Activated CD8-positive, alpha-beta memory T cell treated with anti-CD3 and anti-CD28 coated beads for 24 hours (primary cell): ENCODE results near the gene DEFB131A.
"Not testable (repeated sequence)": the region's sequence is repeated elsewhere in the genome, so short reads cannot be mapped to it uniquely, and the experiment has no call there.

Experiments
- DNase-seq: peaks from one replicate; pipeline ENCODE4 v3.0.0-alpha.2; 2020

DEFB131A gene, protein sequence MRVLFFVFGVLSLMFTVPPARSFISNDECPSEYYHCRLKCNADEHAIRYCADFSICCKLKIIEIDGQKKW

DNA sequence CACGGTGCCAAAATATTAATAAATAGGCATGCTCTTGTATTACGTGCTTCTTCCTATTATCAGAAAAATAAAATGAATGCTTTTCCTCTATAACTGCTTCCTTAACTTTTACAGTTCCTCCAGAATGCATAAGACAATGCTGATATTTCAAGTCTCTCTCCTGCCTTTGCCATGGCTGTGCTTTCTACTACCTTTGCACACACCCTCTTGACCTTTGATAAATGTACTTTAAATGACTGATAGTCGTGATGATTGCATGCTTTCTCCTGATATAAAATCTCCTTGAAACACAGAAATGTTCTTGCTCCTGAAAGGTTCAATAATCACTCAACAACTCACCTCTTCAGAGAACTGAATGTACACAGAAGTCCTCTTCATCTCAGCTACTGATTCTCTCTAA is at the start of gene DEFB131A:
Gene DEFB131A, plus strand, starts transcription at position 301 of the 400 bp plus-strand sequence. CDS start 120 bp downstream, outside the sequence.
- DNase-seq: not testable (repeated sequence)

DNA sequence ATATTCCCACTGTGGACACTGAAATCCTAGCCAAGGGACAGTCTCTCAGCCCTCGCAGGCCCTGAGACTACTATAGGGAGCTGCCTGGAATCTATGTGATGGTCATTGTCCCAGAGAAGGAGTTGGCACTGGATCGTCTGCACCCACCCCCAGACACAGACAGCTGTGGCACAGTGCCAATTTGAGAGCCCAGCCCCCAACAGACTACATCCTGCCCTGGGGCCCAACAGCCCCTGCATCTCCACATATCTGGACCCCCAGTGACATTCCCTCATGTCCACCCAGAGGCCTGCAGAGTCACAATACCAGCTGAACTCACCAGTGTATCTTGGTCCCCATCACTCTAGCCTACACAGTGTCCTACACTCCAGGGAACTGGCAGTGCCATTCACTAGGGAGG is 38.4 kb upstream of the DEFB131A start:
- DNase-seq: not testable (repeated sequence)

DNA sequence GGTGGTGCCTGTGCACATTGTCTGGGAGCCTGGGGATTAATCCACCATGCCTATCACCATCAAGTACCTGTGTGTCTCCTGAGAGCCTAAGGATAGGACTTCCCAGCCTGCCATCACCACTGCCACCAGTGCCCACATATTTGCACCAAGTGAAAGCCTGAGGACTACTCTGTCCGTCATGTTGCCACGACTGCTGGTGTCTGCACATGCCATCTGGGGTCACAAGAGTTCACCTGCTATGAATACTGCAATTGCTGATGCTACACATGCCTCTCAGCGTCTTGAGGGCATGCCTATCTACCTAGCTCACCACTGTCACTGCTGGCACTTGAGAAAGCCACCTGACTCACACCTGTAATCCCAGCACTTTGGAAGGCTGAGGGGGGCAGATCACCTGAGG is 37.7 kb upstream of the DEFB131A start:
- DNase-seq: not testable (repeated sequence)

DNA sequence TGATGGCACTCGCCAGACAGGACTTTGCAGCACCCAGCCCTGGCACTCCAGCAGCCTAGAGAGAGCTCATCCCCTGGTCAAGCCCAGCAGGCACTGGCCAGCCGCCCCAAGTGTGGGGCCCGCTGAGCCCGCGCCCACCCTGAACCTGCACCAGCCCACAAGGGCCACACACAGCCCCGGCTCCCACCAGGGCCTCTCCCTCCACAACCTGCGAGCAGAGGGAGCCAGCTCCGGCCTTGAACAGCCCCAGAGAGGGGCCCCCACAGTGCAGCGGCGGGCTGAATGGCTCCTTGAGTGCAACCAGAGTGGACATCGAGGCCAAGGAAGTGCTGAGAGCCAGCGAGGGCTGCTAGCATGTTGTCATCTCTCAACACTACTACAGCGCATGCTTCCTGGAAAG is 34.4 kb upstream of the DEFB131A start:
- no peak for DNase-seq

DNA sequence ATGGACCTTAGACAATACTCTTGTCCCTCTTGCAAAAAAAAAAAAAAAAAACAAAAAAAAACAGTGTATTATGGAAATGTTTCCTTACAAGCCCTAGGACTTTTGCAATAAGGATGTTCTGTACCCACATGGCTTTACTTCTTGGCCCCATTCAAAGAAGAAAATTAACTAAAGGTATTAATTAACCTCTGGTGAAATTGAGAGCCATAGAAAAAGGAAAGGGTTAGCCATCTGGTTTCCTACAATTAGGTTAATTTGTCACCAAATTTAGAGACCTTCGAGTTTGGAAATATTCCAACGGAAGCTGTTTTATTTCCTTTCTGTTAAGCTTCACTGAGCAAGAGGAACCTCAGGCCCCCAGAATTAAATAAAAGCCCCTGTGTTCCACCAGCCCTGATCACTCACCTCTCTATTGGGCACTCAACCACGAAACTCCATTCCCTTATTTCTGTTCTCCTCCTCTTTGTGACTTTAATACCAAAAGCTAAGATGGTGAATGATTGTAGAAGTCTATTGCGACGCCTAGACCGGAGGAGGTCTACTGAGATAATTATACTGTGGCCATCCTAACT is 22.2 kb upstream of the DEFB131A start:
- DNase-seq: not testable (repeated sequence)

DNA sequence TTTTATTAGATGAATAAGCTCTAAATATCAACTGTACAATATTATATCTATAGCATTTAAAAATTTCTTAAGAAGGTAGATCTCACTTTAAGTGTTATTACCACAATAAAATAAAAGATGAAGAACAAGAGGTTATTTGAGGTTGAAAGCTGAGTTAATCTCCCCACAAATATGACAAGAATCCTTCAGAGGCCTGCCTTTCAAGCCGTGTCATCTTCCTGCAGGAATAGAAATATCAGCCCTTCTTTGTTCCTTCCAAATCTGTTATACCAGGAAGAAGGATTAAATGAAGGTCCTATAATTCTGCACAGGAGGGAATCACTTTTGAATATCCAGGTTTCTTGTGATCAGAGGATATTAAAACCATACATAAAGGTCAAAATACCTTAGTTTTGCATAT is 18.3 kb upstream of the DEFB131A start:
- not testable (repeated sequence) for DNase-seq

DNA sequence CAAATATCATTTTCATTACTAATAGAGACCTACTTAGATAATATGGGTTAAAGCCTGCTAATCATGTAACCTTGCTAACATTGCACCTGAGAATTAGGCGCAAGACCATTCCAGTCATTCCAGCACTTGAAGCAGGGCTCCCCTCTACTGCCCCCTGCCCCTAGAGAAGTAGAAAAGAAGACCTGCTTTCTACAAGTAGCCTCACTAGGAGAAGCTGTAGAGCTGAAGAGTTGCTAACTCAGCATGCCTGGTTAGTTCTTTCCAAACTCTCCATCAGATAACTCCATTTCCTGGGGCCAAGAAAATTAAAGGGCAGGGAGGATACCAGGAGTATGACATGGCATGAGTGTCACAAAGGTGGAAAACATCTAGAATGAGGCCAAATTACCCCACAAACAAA is 14.2 kb upstream of the DEFB131A start:
- DNase-seq: not testable (repeated sequence)

DNA sequence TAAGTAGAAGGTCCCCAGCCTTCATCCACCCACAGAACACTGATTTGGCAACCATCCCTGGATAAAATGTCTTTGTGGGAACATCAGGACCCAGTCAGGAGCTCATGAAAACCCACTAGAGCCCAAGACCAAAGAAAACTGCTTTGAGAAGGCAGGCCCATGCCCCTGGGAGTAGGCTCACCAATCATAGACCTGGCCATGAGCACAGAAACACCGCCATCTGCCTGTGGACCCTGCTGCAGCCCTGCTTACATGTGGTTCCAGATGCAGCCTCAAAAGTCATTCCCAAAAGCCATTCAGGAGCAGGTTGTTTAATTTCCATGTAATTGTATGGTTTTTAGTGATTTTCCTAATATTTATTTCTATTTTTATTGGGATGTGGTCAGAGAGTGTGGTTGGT is 10.9 kb upstream of the DEFB131A start:
- DNase-seq: not testable (repeated sequence)

DNA sequence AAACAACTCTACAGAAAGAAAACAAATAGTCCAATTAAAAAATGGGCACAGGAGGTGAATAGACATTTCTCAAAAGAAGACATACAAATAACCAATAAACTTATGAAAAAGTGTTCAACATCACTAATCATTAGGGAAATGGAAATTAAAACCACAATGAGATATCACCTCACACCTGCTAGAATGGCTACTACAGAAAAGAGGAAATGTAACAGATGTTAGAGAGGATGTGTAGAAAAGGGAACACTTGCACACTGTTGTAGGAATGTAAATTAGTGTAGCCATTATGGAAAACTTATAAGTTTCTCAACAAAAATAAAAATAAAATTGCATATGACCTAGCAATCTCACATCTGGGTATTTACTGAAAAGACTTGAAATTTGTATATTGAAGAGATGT is 7.5 kb upstream of the DEFB131A start:
- not testable (repeated sequence) for DNase-seq

DNA sequence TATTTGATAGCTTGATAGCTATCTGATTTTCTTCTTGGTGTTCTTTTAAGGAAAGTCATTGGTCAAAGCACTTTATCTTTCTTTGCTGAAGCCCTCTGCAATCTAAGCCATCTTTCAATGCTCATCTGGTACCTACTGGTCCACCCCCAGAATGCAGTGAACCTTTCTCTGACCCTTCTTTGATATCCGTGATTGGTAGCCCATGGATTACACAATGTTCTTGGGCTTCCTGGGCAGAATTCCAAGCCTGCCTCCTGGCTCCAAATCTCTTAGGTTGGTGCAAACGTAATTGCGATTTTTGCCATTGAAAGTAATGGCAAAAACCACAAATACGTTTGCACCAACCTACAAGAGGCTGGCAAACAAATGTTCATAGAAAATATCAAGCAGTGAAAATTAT is 1.9 kb upstream of the DEFB131A start:
- DNase-seq: not testable (repeated sequence)

DNA sequence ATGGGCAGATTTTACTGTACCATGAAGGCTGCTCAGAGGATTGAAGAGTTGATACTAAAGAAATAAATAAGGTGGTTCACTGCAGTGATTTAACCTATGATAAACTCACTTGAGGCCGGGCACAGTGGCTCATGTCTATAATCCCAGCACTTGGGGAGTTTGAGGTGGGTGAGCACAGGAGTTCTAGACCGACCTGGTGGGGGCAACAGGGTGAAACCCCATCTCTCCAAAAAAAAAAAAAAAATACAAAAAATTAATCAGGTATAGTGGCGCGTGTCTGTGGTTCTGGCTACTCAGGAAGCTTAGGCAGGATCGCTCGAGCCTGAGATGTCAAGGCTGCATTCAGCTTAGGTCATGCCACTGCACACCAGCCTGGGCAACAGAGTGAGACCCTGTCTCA is 467 bp downstream of the DEFB131A start:
- DNase-seq: not testable (repeated sequence)

DNA sequence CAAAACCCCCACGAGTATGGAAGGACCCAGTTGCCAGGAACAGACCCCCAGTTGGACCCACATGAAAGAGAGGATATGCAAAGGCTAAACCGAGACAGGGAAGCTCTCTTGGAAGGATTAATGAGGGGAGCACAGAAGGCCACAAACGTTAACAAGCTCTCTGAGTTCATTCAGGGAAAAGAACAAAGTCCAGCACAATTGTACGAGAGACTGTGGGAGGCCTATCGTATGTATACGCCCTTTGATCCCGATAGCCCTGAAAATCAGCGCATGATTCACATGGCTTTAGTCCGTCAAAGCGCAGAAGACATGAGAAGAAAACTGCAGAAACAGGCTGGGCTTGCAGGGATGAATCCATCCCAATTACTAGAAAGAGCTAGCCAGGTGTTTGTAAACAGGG is 8.0 kb downstream of the DEFB131A start:
- DNase-seq: not testable (repeated sequence)

DNA sequence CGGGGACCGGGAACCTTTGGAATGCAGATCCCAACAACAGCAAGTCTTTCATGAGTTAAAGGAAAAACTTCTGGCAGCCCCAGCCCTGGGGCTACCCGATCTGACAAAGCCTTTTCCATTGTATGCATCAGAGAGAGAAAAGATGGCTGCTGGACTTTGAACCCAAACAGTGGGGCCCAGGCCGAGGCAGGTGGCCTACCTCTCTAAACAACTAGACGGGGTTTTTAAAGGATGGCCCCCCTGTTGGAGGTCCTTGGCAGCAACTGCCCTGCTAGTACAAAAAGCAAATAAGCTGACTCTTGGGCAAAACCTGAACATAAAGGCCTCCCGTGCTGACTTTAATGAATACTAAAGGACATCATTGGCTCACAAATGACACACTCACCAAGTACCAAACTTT is 10.1 kb downstream of the DEFB131A start:
- not testable (repeated sequence) for DNase-seq

DNA sequence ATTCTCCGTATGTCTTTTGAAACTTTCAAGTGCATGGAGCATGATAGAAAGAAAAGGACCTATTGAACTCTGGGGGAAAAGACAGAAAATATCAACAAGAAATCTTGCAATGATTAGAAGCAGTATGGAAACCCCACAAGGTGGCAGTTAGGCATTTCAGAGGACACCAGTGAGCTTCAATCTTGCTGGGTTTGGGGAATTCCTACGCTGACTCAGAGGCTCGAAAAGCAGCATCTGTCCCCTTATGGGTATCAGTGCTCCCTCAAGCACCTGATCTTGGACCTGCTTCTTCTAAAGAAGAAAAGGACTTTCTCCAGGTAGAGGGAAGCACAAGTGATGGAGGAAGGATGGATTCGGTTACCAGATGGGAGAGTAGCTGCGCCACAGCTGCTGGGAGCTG is 10.8 kb downstream of the DEFB131A start:
- DNase-seq: not testable (repeated sequence)

DNA sequence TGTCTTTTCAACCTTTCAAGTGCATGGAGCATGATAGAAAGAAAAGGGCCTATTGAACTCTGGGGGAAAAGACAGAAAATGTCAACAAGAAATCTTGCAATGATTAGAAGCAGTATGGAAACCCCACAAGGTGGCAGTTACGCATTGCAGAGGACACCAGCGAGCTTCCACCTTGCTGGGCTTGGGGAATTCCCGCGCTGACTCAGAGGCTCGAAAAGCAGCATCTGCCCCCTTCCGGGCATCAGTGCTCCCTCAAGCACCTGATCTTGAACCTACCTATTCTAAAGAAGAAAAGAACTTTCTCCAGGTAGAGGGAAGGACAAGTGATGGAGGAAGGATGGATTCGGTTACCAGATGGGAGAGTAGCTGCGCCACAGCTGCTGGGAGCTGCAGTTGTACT is 35.3 kb downstream of the DEFB131A start:
- not testable (repeated sequence) for DNase-seq

DNA sequence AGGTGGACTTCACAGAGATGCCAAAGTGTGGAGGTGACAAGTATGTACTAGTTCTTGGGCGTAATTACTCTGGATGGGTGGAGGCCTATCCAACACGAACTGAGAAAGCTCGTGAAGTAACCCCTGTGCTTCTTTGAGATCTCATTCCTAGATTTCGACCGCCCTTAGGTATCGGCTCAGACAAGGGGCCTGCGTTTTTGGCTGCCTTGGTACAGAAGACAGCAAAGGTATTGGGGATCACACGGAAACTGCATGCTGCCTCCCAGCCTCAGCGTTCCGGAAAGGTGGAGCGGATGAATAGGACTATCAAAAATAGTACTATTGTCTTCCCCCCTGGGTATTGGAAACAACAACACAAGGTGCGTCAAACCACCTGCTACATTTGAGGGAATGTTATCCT is 35.9 kb downstream of the DEFB131A start:
- not testable (repeated sequence) for DNase-seq

DNA sequence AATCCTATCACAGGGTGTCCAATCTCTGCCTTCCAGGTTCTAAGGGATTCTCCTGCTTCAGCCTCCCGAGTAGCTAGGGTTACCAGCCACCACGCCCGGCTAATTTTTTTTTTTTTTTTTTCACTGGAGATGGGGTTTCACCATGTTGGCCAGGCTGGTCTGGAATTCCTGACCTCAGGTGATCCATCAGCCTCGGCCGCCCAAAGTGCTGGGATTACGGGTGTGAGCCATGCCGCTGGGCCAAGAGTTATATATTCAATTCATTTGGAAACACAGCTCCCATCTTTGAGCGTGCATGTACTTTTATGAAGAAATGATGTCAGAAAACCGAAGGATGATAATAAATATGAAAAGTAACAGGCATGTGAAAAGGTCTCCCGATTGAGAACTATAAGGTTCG is 38.7 kb downstream of the DEFB131A start:
- DNase-seq: not testable (repeated sequence)

DNA sequence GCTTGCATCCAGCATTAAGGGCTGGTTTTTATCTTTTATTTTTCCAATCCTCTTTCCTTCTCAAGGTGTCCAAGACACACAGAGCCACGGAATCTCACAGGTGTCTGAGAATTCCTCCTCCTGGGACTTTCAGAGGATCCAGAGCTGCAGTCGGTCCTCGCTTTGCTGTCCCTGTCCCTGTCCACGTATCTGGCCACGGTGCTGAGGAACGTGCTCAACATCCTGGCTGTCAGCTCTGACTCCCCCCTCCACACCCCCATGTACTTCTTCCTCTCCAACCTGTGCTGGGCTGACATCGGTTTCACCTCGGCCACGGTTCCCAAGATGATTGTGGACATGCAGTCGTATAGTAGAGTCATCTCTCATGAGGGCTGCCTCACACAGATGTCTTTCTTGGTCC is 39.5 kb downstream of the DEFB131A start:
- not testable (repeated sequence) for DNase-seq

DNA sequence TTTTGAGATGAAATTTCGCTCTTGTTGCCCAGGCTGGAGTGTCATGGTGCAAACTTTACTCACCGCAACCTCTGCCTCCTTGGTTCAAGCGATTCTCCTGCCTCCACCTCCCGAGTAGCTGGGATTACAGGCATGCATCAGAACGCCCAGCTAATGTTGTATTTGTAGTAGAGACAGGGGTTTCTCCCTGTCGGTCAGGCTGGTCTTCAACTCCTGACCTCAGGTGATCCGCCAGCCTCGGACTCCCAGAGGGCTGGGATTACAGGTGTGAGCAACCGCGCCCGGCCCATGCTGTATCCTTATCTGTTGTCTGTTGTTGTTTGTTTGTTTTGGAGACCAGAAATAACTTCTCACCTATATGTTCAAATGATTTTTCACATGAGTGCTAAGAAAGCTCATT is 42.7 kb downstream of the DEFB131A start:
- DNase-seq: not testable (repeated sequence)

DNA sequence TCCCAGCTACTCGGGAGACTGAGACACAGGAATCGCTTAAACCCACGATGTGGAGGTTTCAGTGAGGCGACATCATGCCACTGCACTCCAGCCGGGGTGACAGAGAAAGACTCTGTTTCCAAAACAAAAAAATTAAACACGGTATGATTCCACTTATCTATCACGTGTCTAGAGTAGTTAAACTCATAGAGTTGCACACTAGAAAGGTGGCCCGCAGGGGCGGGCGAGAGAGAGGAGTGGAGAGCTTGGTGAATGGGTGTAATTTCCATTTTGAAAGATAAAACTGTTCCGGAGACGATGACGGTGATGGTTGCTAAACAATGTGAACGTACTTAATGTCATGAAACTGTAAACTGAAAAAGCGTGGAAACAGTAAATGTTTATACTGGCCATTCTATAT is 44.6 kb downstream of the DEFB131A start:
- DNase-seq: not testable (repeated sequence)

DNA sequence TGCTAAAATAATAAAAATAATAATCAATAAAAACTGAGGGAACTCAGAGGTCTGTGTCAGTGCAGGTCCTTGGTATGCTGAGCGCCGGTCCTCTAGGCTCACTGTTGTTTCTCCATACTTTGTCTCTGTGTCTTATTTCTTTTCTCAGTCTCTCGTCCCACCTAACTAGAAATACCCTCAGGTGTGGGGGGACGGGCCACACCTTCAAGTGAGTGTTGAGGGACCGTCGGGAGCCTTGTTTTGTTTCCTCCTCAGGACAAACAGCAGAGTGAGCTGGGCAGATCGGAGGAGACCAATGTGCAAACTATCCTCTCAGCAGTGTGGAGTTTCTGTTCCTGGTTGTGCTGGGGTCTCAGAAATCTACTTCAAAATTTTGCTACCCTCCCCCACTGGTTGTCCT is 46.3 kb downstream of the DEFB131A start:
- not testable (repeated sequence) for DNase-seq

DNA sequence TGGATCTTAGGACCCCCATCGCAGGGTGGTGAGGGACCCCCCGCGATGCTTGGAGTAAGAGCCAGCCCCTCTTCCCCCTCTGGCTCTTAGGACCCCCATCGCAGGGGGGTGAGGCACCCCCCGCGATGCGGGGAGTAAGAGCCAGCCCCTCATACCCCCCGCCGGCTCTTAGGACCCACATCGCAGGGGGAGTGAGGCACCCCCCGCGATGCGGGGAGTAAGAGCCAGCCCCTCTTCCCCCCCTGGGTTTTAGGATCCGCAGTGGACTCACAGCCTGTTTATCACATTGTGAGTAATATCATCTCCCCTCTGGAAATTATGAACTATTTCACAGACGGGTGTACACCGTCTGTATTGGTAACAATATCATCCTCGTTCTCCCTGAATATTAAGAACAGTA is 46.8 kb downstream of the DEFB131A start:
- DNase-seq: not testable (repeated sequence)

DNA sequence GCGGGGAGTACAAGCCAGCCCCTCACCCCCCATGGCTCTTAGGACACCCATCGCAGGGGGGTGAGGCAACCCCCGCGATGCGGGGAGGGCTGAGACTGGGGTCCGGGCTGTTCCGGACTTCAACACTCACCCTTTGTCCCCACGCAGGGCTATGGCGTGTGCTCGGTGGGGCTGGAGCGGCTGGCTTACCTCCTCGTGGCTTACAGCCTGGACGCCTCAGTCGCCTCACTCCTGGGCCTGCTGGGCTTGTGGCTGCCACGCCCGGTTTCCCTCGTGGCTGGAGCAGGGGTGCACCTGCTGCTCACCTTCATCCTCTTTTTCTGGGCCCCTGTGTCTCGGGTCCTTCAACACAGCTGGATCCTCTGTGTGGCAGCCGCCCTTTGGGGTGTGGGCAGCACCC is 49.4 kb downstream of the DEFB131A start:
- DNase-seq: not testable (repeated sequence)

DNA sequence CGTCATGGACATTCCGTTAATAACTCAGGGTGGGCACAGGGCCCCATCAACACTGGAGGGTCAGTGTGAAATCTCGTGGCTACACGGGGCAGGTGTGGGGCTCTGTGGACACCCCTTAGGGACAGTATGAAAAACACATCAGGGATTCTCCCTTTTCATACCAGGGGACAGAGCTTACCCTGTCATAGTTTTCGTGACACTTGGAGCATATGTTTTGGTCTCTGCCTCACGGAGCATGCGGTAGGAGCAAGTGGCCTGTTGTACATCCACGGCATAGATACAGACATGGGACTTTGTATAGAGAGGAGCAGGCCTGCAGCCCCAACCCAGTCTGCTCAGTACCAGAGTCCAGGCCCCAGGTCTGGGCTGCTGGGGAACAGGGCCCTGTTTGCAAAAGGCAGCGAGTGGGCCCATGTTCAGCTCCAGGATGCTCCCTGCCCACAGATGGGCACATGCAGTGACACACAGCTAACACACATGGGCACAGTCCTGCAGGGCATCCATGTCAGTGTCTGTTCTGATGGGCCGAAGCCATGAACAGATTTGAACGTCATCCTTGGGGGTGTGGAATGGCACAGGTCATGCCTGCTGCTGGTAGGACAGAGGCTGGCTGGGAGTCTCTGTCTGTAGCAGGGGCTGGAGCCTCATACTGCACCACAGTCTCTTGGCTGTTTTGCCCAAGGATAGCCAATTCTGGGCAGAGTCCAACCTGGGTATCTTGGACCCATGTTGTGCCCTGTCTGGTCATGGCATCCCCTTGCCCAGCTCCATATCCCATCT is 50.2 kb downstream of the DEFB131A start:
- DNase-seq: not testable (repeated sequence)
